H1 (cell line): ENCODE data around the gene FGD5. TPM values are rescaled to one million over a fixed set of nuclear protein-coding genes. Genes with fewer than 3 reads are reported as not detected.

ENCODE experiments used
- TBP ChIP-seq: IDR thresholded peaks from 2 replicates; pipeline ENCODE4 v1.6.1; 2011; ENCODE audit warnings: low read depth, low read length, improper control_type of control experiment
- polyA plus RNA-seq, 7 experiments: library from polyadenylated mRNA; depleted of rRNA in 3 of 7; stranded (reverse) in 5 of 7; unstranded in 2 of 7; fragments of >200 nt in 5 of 7; fragments of 200-250 nt in 2 of 7; gene quantifications; 1 replicate in 5 of 7; 2 replicates in 1 of 7; 4 replicates in 1 of 7; pipeline versions ENCODE4 v1.2.1 to v1.2.3, GENCODE V29; 2011 to 2013; ENCODE audit warnings: missing spikeins in 2 of 7, mixed read lengths in 2 of 7
- total RNA-seq: library from RNA; stranded (reverse); fragmentation: NEBNext Ultra II Directional; extraction: Animal tissue kit (Norgen Biotek cat#: 25700); gene quantifications from 2 replicates; pipeline ENCODE4 v1.2.1, GENCODE V29; 2021

Gene FGD5
- total and polyA plus RNA-seq, 2 of the 8 experiments (the other 6 are each of a cell fraction or from before 2014, with no cell fraction given), result 4.7 to 14.3 TPM

DNA sequence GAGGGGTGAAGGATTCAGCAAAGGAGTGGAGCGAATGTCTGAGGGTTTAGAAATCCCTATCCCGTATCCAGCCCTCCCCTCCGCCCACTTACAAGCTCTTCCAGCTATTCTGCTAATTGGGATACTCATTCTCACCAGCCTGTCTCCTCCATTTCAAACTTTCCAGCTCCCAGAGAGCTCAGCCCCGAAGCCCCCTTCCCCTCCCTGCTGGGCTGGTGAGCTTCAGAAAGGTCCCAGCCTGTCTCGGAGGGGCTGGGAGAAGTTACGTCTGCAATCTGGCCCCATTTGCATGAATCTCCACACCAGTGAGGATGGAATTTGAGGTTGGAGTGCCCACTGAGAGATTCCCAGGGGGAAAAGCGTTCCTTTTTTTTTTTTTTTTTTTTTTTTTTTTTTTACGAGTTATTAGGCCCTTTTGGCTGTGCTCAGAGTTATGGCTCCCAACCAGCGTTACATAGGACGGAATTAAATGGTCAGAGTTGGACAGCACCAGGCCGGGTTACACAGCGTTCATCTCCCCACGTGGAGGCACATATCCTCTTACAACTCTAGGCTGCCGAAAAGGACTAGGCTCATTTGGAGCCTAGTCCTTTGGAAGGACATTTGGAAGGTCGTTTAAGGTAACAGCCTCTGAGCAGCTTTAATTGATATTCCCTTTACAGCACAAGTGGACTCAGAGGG, 34.6 kb downstream of the FGD5 start (continued):
- no peak for TF ChIP-seq TBP
